HepG2 (cell line): ENCODE data around the gene FAM53C.

Source experiments
- GPN1 ChIP-seq: sonication (generic); formaldehyde crosslinking; IDR thresholded peaks from 2 replicates; pipeline ENCODE4 v1.5.1; 2020; ENCODE audit warnings: missing genetic modification reagents, borderline replicate concordance
- MAX ChIP-seq: IDR thresholded peaks from 2 replicates; pipeline ENCODE4 v1.6.1; 2012; ENCODE audit warnings: inconsistent platforms
- MXD1 ChIP-seq: sonication (generic); formaldehyde crosslinking; IDR thresholded peaks from 2 replicates; pipeline ENCODE4 v1.4.0; 2020; ENCODE audit warnings: mild to moderate bottlenecking, missing genetic modification reagents
- SUZ12 ChIP-seq: fragments of 150-350 bp; IDR thresholded peaks from 2 replicates; pipeline ENCODE4 v1.6.1; 2014; ENCODE audit warnings: low read depth, low read length

GRCh38 chr5:138334867-138335447 is 3.1 kb upstream of the FAM53C start:
- TF ChIP-seq MXD1 (CRISPR knock-in tag) (no peak), MAX (no peak), SUZ12 (no peak), GPN1 (CRISPR knock-in tag) (no peak)
